DMS 273 (cell line): ENCODE results near the gene SERINC5.

Experiments
- DNase-seq: peaks from one replicate; lab custom pipeline; 2025; ENCODE audit not compliant: unreplicated experiment; lab: John Stamatoyannopoulos, UW

SERINC5 gene

DNA sequence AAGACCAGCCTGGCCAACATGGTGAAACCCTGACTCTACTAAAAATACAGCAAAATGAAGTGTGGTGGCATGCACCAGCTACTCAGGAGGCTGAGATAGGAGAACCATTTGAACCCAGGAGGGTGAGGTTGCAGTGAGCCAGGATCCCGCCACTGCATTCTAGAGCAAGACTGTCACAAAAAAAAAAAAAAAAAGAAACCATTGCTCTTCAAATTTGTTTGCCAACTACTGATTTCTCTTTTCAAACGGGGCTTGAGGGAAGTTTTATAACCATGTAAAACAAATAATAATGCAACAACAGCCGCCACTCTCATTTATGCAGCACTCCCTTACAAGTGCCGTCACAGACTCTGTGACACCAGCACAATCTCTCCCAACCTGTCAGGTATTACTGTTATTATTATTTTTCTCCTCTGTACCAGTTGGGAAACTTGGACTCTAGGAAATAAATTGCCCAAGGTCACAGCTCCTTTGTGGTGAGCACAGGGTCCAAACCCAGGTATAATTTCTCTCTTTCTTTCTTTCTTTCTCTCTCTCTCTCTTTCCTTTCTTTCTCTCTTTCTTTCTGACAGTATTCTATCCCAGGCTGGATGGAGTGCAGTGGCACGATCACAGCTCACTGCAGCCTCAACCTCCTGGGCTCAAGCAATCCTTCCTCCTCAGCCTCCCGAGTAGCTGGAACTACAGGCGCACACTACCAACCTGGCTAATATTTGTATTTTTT, 25.4 kb downstream of the SERINC5 start:
- DNase-seq, result no peak

DNA sequence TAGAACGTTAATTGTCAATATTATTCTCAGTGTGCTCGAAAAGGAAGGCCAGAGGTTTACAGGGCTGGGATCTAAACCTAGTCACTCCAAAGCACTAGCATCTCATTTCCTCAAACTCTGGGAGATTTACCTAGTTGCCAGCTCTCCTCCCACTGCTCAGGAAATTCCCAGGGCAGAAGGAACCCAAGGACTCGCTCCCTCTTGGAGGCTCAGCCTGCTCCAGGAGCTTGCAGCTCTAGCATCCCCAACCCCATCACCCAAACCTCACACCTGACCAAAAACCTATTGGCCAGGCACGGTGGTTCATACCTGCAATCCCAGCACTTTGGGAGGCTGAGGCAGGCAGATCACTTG, 26.0 kb downstream of the SERINC5 start:
- DNase-seq, result no peak

DNA sequence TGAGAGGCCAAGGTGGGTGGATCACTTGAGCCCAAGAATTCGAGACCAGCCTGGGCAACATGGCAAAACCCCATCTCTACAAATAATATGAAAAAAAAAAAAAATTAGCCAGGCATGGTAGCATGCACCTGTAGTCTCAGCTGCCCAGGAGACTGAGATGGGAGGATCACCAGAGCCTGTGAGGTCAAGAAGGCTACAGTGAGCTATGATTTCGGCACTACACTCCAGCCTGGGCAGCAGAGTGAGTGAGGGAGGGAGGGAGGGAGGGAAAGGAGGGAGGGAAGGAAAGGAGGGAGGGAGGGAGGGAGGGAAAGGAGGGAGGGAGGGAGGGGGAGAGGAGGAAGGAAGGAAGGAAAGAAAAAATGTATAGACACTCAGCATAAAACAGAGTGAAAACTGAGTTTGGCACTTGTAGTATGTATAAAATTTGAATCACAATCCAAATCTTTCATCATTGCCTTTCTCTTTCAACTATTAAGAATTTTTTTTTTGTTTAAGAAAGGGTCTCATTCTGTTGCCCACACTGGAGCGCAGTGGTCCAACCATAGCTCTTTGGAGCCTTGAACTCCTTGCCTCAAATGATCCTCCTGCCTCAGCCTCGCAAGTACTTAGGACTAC, 27.8 kb downstream of the SERINC5 start:
- DNase-seq, result no peak

DNA sequence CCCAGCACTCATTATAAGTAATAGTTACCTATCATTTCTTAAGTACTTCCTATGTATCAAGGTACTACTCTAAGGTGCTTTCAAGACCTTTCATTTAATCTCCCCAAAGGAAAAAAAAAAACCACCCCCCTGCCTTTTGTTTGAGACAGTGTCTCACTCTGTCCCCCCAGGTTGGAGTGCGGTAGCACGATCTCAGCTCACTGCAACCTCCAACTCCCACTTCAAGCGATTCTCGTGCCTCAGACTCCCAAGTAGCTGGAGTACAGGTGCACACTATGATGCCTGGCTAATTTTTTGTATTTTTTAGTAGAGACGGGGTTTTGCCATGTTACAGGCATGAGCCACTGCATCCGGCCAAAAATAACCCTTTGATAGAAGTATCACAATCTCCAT, 29.9 kb downstream of the SERINC5 start:
- no peak for DNase-seq

DNA sequence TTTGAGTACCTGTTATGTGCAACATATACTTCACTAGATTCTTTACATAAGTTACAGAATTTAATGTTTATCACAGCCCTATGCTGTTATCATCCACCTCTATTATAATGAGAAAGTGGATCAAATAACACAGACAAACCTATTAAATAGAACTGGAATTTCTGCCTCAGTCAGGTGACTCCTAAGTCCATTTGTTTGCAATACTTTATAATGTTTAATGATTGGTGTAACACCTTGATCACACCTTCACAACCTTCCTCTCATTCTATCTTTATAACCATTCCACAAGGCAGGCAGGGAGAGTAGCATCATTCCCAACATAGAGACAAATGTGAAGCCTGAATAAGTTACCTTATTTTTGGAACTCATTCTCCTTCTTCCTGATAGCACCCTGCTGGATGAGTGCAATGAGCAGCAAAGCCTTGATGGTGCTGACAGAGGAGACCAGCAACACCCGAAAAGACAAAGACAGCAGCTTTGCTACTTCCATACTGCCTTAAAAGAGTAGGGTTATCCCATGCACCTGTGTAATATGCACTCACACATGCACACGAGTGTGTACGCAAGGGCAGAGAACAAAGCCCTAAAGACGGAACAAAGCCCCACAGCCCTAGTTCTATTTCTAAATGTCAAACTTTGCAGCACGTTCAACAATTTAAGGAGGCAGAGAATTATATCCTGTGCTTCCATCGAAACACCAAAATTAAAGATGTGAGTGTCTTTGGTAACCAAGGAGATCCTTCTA, 30.5 kb downstream of the SERINC5 start:
- no peak for DNase-seq

DNA sequence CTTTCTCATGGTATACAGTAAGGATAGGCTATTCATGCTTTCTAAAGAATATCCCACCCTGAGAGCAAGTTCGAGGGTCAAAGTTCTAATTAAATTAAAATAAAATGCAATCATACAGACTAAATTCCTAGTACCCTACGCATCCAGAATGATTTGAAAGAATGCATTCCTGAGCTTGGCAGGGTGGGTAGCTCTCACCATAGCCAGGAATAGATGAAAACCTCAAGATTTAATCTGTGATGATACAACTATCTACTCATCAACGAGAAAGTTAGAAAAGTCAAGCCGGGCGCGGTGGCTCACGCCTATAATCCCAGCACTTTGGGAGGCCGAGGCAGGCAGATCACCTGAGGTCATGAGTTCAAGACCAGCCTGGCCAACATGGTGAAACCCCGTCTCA, 32.3 kb downstream of the SERINC5 start:
- DNase-seq, result no peak

DNA sequence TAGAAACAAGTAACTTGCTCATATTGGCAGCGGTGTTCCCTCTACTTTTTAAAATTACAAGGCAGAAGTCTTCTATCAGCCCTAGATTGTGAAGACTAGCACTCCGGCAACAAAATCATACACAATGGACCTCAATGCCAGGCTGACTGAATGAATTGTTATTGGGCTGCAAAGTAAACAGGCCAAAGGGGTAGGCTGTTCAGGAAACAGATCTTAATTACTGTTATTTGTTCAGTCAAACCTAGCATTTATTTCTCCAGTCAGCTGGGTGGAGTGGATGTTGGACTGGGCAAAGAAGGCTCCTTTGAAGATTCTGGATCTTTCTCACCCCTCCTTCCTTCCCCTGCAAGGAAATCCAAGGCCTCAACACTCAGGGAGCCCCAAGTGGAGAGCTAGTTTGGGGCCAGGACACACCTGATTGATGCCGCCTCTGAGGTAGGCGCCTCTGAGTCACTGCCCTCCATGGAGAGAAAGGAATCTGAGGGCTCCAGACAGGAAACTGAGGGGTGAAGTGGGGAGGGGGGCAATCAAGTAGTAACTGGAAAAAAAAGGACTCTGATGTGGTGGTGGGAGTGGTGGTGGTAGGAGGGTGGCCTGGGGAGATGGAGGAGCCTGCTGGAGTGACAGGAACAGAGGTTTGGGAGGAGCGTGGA, 35.5 kb downstream of the SERINC5 start:
- no peak for DNase-seq

DNA sequence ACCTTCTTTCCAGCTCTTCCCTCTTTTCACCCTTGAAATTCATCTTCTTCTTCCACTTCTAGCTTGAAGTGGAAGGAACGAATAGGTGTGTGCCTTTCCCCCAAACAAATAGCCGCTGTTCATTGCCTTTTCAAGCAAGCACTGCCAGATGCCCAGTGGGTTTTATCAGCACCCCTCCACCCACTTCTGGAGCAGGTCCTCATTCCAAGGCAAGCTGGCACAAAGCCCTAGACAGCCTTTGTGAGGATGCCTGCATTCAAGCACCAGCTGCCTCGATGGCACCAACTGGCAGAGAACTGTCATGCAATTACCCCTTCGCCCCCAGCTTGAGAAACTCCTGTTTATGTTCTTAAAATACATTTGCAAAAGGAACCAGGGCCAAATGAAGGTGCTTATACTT, 36.5 kb downstream of the SERINC5 start:
- DNase-seq, result peak; percentile 74

DNA sequence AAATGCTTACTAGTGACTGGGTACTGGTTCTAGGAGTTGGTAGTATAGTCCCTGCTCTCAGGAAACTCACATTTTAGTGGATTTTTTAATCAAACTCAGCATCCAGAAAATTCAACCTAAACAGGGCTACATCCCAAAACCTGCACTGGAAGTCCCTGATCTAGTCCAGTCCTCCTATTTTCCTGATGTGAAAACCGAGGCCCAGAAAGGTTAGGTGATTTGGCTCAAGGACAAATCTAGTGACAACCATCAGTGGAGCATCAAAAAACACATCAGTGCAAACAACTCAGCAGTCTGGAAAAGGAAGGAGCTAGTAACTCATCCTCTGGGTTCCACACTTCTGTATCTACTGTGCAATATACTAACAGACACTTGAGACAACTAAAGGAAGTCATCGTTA, 38.2 kb downstream of the SERINC5 start:
- DNase-seq, result no peak

DNA sequence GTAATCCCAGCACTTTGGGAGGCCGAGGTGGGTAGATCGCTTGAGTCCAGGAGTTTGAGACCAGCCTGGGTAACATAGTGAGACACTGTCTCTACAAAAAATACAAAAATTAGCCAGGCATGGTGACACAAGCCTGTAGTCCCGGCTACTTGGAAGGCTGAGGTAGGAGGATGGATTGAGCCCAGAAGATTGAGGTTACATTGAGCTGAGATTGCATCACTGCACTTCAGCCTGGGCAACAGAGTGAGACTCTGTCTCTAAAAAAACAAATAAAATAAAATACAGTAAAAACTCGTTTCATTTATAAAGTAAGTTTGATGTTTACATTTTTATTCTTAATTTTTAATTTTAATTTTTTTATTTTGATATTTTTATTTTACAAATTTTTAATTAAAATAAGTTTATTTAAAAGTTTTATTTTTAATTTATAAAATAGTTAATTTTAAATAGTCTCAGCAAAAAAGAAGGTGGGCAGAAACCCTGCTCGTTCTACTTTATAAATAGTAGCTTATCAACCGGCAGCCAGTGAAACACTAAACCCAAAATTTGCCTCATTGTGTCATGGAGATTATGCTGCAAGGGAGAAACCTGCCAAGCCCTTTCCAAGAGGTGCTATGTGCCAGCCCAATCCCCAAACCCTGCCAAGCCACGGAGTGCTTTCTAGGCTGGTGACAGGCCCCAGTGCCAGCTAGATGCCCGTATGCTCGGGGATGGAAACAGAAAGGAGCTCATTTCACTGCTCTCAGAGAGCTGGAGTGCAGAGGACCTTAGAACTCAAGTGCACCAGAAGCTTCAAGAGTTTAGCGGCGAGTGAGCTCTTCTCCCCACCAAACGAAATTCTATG, 38.9 kb downstream of the SERINC5 start:
- DNase-seq, result peak; percentile 87

DNA sequence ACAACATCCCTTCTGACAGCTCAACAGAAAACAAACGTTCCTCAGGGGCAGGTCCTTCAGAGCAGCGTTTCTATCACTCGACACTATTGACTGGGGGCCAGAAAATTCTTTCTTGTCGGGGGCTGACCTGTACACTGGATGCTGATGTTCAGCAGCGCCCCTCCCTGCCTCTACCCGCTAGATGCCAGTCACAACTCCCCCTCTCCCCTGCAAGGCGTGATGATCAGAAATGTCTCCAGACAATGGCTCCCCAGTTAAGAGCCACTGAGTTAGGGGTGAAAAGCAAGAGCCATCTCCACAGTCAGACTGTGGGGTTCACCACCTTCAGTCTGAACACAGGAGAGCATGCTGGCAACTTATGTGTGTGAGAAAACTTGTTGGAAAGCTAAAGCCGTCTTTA, 39.8 kb downstream of the SERINC5 start:
- DNase-seq, result no peak

DNA sequence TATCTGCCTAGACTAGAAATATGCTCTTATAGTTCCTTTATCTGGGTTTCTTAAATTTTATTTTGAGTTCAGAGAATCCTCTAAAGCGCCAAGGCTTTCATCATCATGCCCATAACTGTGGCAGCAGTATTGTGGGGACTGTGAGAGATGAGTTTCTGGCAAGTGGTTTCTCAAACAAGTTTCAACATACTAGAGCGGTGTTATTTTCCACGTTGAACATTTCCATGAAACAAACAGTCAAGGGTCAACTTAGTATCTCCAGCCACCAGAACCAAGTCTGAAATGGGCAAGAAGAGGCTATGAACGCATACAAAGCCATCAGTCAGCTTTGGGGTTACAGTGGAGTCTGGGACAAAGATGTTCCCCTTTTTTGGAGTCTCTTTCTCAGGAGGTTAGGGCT, 40.3 kb downstream of the SERINC5 start:
- no peak for DNase-seq

DNA sequence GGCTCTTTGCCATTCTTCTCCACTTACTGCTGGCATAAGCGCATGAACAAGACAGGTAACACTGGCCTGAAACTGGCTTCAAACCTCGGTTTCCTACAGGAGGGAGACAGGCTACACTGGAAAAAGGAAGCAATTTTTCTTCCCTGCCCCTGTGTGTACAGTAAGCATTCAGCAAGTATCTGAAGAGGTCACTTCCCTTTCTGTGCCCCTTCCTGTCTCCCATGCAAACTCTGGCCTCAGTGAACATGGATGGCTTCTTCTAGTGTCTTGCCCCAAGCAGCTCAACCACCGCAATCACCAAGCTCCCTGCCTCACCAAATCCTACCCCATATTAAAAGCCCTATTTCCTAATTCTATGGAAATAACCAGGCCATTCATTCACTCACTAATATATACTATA, 42.4 kb downstream of the SERINC5 start:
- no peak for DNase-seq

DNA sequence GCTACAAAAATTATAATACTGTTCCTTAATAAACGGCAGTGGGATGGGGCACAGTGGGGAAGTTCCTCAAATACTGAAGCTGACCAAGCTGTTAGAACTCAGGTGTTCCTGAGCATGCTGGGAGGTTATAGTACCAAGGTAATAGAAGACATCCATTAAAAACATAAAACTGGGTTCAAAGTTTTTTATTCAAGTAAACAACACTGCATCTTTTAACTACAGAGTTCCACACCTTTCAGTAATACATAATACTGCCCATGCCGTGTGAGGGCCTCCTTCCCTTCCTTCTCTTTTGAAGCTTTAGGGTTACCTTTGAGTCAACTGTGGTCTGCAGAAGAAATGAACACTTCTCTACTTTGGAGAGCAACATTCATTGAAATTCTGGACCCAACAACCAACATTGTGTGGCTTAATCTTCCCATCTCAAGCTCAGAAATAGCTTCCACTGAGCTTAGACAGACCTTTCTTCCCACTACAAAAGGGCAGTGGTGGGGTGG, 43.6 kb downstream of the SERINC5 start:
- DNase-seq, result no peak

DNA sequence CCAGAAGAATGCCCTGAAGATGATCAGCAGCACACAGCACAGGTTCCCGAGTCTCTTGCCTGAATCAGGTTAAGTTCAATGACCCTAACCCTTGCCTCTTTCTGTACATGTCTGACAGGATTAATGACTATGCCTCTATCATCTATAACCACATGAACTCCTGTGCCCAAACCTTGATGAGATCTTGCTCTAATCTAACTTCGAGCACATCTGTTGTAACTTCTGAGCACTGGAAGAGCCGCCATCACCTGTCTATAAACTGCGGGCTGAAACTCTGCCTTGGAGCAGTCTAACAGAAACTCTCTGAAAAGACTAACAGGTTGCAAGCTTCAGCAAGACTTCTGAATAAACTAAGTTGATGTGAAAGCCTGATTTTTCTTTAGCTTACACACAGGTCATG, 44.5 kb downstream of the SERINC5 start:
- no peak for DNase-seq

DNA sequence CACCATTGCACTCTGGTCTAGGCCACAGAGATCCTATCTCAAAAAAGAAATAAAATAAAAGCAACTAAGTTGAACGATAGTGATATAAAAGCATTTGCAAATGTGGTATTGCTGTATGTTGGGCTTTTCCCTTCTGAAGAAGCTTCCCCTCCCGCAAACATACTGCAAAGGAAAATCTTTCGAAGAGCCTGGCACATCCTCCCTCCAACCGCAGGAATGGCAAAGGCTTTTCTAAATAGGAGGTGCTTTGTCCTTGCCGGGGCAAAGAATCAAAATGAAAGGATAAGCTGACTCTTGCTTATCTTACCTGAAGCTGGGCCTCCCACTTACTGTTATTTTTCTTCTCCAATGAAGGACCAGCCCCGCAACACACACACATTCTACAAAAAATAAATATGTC, 45.8 kb downstream of the SERINC5 start:
- no peak for DNase-seq

DNA sequence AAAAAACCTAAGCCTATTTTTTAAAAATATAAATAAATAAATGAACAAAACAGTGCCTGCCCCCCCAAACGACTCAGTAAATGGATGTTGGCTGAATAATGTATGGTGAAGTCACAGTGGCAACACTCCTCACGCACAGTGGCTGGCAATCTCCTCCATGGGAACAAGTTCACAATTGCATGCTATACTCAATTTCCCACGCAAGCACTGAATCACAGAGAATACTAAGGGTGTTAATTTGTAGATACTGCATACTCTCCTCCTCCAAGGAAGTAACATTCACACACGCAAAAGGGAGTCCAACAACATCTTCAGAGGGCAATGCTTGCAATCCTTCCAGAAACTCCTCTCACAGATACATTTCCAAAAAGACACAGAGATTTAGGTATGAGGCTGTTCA, 47.5 kb downstream of the SERINC5 start:
- DNase-seq, result no peak

DNA sequence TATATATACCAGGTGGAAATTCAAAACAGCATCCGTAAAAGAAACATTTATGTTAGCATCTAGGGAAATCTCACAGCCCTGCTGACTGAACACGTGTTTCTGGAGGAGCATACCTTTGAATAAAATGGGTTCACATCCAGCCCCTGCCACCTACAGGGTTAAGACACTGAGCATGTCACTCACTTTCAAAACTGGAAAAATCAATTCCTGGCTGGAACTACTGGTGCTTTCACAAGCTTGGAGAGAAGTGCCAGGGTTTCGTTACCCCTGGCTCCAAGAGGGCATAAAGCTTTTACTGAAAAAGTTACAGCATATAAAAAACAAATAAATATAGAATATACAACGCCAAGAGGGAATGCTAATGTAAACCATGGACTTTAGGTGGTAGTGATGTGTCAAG, 48.0 kb downstream of the SERINC5 start:
- DNase-seq, result no peak

DNA sequence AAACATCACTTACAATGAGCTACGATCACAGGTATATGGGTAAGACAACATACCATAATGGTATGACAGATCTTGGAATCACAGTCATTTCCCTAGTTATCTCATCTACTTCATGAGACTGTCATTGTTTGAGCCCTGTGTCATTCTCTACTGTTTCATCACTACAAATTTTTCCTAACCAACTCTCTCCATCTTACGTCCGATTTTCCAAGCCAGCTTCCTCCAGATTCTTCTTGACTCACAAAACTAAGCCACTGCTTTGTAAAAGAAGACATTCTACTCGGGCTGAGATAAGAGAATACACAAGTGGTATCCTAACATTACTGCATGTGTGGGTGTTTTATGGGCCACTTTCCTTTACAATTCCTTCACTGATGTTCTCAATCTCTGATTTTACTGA, 49.6 kb downstream of the SERINC5 start:
- no peak for DNase-seq

DNA sequence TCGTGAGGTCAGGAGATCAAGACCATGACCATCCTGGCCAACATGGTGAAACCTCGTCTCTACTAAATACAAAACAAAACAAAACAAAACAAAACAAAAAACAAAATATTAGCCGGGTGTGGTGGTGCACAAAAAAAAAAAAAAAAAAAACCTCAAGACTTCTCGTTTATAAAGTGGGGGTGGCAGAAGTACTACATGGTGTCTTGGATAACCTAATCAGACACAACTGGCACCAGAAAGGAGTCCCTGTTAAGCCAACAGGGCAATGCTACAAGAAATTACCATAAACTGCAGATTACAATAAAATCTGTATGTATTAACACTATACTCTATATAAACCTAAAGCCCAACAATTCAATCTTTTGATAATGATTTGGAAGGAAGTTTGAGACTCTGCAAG, 50.0 kb downstream of the SERINC5 start:
- no peak for DNase-seq
